ENCODE results near the gene RIPK3. TPM values are rescaled to one million over a fixed set of nuclear protein-coding genes. Genes with fewer than 3 reads are reported as not detected.

RIPK3 gene
- total RNA-seq, 1 experiment from 2014 or later: 0.08 TPM

- peak; percentile 56 for DNase-seq (ENCODE audit: low read depth)
Observed at GRCh38 chr14:24307575-24308341, 32.0 kb downstream of the RIPK3 start, which contains the start of gene CIDEB. CIDEB (minus strand) TSS chr14:24307977; CDS start chr14:24307858, 119 bp downstream.

GRCh38 chr14:24307156-24307574 is 32.6 kb downstream of the RIPK3 start:
- no peak for DNase-seq (ENCODE audit: low read depth)

GRCh38 chr14:24304019-24304387 is 35.8 kb downstream of the RIPK3 start:
- DNase-seq (ENCODE audit: low read depth): no peak

GRCh38 chr14:24300326-24300980 is 39.3 kb downstream of the RIPK3 start:
- no peak for DNase-seq (ENCODE audit: low read depth)

GRCh38 chr14:24299255-24300191 is 40.3 kb downstream of the RIPK3 start, which contains the start of the genes DHRS1 and NOP9:
DHRS1 (minus strand) TSS chr14:24299780; CDS start chr14:24299106, 674 bp downstream.
NOP9 (plus strand) TSS chr14:24299850; CDS start chr14:24299955, 105 bp downstream.
- peak; percentile 83 for DNase-seq (ENCODE audit: low read depth)

- DNase-seq (ENCODE audit: low read depth): peak; percentile 83
Observed at GRCh38 chr14:24298892-24299254, 40.9 kb downstream of the RIPK3 start.

GRCh38 chr14:24297190-24297964 is 42.4 kb downstream of the RIPK3 start:
- DNase-seq (ENCODE audit: low read depth): peak; percentile 21

- peak; percentile 94 for DNase-seq (ENCODE audit: low read depth)
Observed at GRCh38 chr14:24296341-24297157, 43.2 kb downstream of the RIPK3 start.

GRCh38 chr14:24293525-24293924 is 46.3 kb downstream of the RIPK3 start:
- DNase-seq (ENCODE audit: low read depth): no peak

- no peak for DNase-seq (ENCODE audit: low read depth)
Observed at GRCh38 chr14:24292118-24292807, 47.5 kb downstream of the RIPK3 start.

- no peak for DNase-seq (ENCODE audit: low read depth)
Observed at GRCh38 chr14:24291446-24292117, 48.2 kb downstream of the RIPK3 start.

- DNase-seq (ENCODE audit: low read depth): no peak
Observed at GRCh38 chr14:24290746-24291145, 49.0 kb downstream of the RIPK3 start.

- no peak for DNase-seq (ENCODE audit: low read depth)
Observed at GRCh38 chr14:24289649-24290280, 50.0 kb downstream of the RIPK3 start.

GRCh38 chr14:24286996-24287395 is 52.8 kb downstream of the RIPK3 start:
- DNase-seq (ENCODE audit: low read depth): no peak
